HUES64 (cell line): ENCODE results near the gene MACROD1.

Experiments
- H3K27ac ChIP-seq: 2 replicates; pipeline ENCODE4 v1.7.0; 2013; ENCODE audit warnings: low read depth, low read length, inconsistent platforms
- H3K27me3 ChIP-seq: 2 replicates; pipeline ENCODE4 v1.6.1; 2013; ENCODE audit warnings: mild to moderate bottlenecking, low read length; ENCODE audit not compliant: insufficient read depth
- H3K36me3 ChIP-seq: 2 replicates; pipeline ENCODE4 v1.6.1; 2013; ENCODE audit warnings: mild to moderate bottlenecking, low read length; ENCODE audit not compliant: insufficient read depth
- H3K4me1 ChIP-seq: 2 replicates; pipeline ENCODE4 v1.6.1; 2013; ENCODE audit warnings: mild to moderate bottlenecking, low read length, moderate library complexity; ENCODE audit not compliant: insufficient read depth
- H3K4me3 ChIP-seq: 2 replicates; pipeline ENCODE4 v1.5.1; 2013; ENCODE audit warnings: mild to moderate bottlenecking, low read length, moderate library complexity
- H3K9ac ChIP-seq: 2 replicates; pipeline ENCODE4 v1.6.1; 2013; ENCODE audit warnings: mild to moderate bottlenecking, low read depth, low read length
- H3K9me3 ChIP-seq: 2 replicates; pipeline ENCODE4 v1.6.1; 2013; ENCODE audit warnings: low read depth, low read length; ENCODE audit not compliant: insufficient read depth
- WGBS: fragments of 150-250, 120-280 bp; methylation state at CpG from one replicate; pipeline ENCODE4 v1.1.7; 2013; ENCODE audit warnings: missing lambda C conversion rate; 5-methylcytosine and 5-hydroxymethylcytosine counted together

The MACROD1 gene

DNA sequence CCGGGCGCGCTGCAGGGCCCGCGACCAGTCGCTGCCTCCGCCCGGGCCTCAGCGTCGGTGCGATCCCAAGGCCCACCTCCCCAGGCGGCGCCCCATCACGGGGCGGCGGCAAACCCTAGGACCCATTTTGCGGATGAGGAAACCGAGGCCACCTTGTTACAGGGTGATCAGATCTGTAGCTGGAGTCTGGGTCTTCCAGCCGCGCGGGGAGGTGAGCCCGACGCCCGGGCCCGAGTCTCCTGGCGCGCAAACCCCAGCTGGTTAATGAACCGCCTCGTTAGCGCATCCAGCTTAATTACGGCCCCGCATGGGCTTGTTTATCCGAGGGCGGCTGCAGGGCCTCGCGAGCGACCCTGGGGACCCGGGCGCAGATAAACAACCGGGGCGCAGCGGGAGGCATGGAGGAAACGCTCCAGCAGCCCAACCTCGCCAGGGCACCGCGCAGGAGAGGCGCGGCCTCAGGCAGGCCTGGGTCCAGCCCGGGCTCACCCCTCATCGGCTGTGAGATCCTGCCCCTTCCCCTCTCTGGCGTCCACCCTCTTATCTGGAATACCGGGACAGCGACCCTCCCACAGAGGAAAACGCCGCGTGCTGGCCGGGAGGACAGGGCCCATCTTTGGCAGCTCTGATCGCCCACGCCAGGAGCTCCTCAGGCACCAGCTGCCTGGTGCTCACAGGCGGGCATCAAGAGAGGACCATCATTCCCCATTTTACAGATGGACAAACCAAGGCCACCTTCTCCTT lies 165.0 kb downstream of the MACROD1 start:
- WGBS = 57% methylated on average over 60 of the region's 60 CpGs
- Histone ChIP-seq H3K4me3 (peak overlapping the region; percentile 29), H3K27ac (no peak overlapping the region), H3K4me1 (peaks cover 7% of the 10 kb centered on the region; the same call in 1 of the 2 replicates), H3K27me3 (peaks cover 28% of the 10 kb centered on the region), H3K9ac (no peak overlapping the region; the same call in 1 of the 2 replicates), H3K36me3 (peaks cover 22% of the 10 kb centered on the region), H3K9me3 (no peaks in the 10 kb centered on the region)

DNA sequence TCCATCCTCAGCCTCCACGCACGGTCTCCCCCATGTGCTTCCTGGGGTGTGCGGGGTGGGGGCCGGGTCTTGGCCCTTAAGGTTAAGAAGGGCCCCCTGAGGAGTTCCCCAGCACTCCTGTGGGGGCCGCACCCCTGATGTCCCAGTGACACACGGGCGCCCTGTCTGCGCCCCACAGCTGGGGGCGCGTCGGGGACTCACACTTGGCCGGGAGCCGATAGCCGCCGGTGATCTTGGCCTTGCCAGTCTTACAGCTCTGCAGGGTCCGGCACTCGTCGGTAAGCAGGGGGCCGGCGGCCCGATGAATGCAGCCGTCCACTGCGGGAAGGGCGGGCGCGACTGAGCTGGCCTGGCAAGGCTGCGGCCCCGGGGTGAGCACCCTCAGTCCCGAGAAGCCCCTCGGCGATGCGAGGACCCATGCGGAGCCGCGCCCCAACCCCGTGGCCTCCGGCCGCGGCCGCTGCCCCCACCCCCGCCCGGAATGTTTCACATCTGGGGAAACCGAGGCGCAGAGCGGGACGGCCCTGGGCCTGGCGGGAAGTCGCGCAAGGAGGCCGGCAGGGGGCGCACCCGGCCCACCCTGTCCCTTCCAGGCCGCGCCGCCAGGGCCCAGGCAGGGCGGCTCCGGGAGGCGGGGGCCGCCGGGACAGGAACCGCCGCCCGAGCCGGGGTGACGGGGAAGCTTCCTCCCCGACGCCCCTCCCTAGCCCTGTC lies 165.7 kb downstream of the MACROD1 start:
- Histone ChIP-seq H3K4me1 (peaks cover 7% of the 10 kb centered on the region; the same call in 1 of the 2 replicates), H3K27ac (no peak overlapping the region), H3K36me3 (peaks cover 29% of the 10 kb centered on the region), H3K4me3 (peak overlapping the region; percentile 60), H3K27me3 (peaks cover 21% of the 10 kb centered on the region), H3K9ac (no peak overlapping the region; the same call in 1 of the 2 replicates), H3K9me3 (no peaks in the 10 kb centered on the region)
- WGBS = 1% methylated on average over 67 of the region's 67 CpGs

DNA sequence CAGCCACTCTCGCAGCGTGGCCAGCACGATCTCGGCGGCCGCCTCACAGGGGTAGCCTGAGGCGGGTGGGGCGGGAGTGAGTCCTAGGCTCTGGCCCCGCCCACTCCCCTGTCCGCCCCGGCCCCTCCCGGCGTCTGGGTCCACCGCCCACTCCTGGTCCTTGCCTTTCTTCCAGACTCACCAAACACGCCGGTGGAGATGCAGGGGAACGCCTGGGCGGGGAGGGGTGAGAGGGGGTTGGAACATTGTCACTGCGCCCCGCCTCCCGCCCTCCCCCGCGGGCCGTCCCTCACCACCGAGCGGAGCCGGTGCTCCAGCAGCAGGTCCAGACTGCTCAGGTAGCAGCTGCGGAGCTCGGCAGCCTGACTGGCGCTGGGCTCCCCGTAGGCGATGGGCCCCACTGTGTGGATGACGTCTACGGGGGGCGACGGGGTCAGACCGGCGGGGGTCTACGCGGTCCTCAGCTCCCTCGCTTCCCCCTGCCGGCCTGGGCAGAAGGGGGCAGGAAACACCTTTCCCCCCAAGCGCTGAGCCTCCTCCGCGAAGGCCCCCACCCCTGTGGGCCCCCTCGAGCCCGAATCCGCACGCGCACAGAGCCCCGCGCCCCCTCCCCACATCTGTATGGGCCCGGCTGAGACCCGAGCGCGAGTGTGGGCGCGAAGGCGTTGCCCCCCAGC lies 166.4 kb downstream of the MACROD1 start:
- Histone ChIP-seq H3K27ac (no peak overlapping the region), H3K4me3 (peak overlapping the region; percentile 60), H3K9me3 (no peaks in the 10 kb centered on the region), H3K4me1 (peaks cover 7% of the 10 kb centered on the region; the same call in 1 of the 2 replicates), H3K27me3 (peaks cover 20% of the 10 kb centered on the region), H3K36me3 (peaks cover 36% of the 10 kb centered on the region), H3K9ac (no peak overlapping the region)
- WGBS = 2% methylated on average over 57 of the region's 59 CpGs

DNA sequence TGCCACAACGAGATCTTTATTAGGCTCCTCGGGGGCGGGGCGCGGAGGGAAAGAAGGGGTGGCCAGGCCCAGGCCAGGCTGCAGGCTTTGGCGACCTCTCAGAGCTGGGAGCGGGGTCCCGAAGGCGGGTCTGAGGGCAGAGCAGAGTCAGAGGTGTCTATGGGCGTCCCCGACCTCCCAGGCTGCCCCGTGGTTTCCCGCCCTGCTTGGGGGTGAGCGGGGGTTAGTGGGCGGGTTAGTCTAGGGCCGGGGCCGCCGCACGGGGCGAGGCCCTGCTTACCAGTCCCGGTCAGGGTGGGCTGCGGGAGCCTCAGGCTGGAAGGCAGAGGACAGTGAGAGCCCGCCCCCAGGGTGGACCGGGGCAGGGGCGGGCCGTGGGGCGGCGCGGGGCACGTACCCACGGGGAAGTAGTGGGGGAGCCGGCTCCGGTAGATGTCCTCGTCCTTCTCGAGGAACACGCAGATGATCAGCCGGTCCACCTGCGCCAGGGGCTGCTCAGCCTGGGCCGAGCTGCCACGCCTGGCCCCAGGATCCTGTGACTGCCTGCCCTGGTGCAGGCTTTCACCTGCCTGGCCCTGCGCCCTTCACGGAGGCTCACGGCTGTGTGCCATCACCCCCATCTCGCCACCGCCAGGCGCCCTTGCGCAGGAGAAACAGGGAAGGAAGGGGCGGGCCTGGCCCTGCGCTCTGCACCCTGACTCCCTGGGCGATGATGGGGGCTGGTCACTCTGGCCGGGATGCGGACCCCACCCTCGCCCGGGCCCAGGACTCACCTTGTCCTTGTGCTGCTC lies 167.2 kb downstream of the MACROD1 start:
- H3K27me3 ChIP-seq = peaks cover 20% of the 10 kb centered on the region

DNA sequence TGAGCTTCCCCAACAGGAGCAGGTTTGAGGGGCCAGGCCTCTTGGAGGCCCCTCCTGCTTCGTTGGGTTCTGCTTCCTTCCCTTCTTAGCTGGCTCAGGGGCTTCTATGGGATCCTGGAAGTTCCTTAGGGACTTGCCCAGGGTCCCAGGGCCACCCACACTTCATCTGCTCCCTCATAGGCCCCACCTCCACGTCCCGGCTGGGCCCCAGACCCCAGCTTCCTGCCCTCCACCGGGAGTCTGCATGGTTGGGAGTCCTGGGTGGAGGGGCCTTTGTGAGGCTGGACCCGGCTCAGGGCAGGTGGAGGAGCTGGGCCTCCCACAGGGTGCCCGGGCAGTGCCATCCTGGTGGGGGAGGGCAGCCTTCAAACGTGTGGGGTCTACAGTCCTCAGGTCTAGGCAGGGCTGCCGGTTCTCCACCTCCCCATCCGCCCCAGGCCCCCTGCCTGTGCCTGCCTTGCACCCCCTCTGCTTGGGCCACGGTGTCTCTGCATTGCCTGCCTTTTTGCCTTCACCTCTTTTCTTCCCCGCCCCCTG lies 168.0 kb downstream of the MACROD1 start:
- Histone ChIP-seq H3K9me3 (no peaks in the 10 kb centered on the region), H3K4me1 (peaks cover 7% of the 10 kb centered on the region; the same call in 1 of the 2 replicates), H3K27ac (no peak overlapping the region), H3K4me3 (no peak overlapping the region), H3K27me3 (peaks cover 20% of the 10 kb centered on the region), H3K9ac (peak overlapping the region; percentile 8; the same call in 1 of the 2 replicates), H3K36me3 (peaks cover 48% of the 10 kb centered on the region)
- WGBS = 77% methylated on average over 11 of the region's 11 CpGs

More for the DNA sequence above, 167.2 kb downstream of the MACROD1 start:
- Histone ChIP-seq H3K4me1 (peaks cover 7% of the 10 kb centered on the region; the same call in 1 of the 2 replicates), H3K27ac (peak overlapping the region; percentile 40; the same call in 1 of the 2 replicates), H3K9me3 (no peaks in the 10 kb centered on the region), H3K9ac (peak overlapping the region; percentile 8; the same call in 1 of the 2 replicates), H3K36me3 (peaks cover 42% of the 10 kb centered on the region), H3K4me3 (peak overlapping the region; percentile 60)
- WGBS = 24% methylated on average over 54 of the region's 54 CpGs

DNA sequence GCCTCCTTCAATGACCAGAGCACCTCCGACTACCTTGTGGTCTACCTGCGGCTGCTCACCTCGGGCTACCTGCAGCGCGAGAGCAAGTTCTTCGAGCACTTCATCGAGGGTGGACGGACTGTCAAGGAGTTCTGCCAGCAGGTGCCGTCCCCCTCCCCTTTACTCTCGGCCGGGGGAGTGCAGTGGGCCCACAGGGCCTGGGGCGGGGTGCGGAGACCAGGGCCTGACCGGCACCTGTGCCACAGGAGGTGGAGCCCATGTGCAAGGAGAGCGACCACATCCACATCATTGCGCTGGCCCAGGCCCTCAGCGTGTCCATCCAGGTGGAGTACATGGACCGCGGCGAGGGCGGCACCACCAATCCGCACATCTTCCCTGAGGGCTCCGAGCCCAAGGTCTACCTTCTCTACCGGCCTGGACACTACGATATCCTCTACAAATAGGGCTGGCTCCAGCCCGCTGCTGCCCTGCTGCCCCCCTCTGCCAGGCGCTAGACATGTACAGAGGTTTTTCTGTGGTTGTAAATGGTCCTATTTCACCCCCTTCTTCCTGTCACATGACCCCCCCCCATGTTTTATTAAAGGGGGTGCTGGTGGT lies 168.7 kb downstream of the MACROD1 start:
- 96% methylated on average over 26 of the region's 27 CpGs for WGBS
- Histone ChIP-seq H3K27me3 (peaks cover 20% of the 10 kb centered on the region), H3K4me1 (peaks cover 7% of the 10 kb centered on the region; the same call in 1 of the 2 replicates), H3K9ac (no peak overlapping the region), H3K36me3 (peaks cover 48% of the 10 kb centered on the region), H3K9me3 (no peaks in the 10 kb centered on the region), H3K4me3 (no peak overlapping the region), H3K27ac (no peak overlapping the region)

DNA sequence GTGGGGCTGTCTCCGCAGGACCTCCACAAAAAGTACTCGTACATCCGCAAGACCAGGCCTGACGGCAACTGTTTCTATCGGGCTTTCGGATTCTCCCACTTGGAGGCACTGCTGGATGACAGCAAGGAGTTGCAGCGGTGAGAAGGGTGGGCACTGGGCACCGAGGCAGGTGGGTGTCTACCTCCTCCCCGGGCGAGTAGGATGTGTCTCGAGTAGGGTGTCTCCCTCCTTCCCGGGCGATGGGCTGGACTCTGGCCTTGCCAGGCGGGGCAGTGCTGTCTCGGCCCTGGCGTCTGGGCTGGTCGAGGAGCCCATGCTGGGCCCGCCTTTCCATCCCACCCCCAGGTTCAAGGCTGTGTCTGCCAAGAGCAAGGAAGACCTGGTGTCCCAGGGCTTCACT lies 169.4 kb downstream of the MACROD1 start:
- WGBS = 94% methylated on average over 18 of the region's 18 CpGs

DNA sequence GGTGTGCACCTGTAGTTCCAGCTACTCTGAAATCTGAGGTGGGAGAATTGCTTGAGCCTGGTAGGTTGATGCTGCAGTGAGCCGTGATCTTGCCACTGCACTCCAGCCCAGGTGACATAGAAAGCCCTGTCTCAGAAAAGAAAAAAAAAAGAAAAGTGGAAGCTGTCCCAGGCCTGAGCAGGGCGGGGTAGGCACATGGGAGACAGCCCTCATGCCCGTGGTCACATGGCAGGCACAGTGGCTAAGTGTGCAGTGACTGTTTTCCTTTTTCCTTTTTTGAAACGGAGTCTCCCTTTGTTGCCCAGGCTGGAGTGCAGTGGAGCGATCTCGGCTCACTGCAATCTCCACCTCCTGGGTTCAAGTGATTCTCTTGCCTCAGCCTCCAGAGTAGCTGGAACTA lies 171.9 kb downstream of the MACROD1 start:
- Histone ChIP-seq H3K4me1 (peaks cover 7% of the 10 kb centered on the region; the same call in 1 of the 2 replicates), H3K9ac (no peak overlapping the region), H3K36me3 (peaks cover 72% of the 10 kb centered on the region), H3K9me3 (no peaks in the 10 kb centered on the region), H3K4me3 (no peak overlapping the region), H3K27me3 (no peaks in the 10 kb centered on the region), H3K27ac (no peak overlapping the region)
- 93% methylated on average over 6 of the region's 6 CpGs for WGBS

More for the DNA sequence above, 169.4 kb downstream of the MACROD1 start:
- Histone ChIP-seq H3K36me3 (peaks cover 49% of the 10 kb centered on the region), H3K27ac (no peak overlapping the region), H3K4me1 (peaks cover 7% of the 10 kb centered on the region; the same call in 1 of the 2 replicates), H3K9me3 (no peaks in the 10 kb centered on the region), H3K9ac (no peak overlapping the region), H3K4me3 (no peak overlapping the region), H3K27me3 (peaks cover 16% of the 10 kb centered on the region)

DNA sequence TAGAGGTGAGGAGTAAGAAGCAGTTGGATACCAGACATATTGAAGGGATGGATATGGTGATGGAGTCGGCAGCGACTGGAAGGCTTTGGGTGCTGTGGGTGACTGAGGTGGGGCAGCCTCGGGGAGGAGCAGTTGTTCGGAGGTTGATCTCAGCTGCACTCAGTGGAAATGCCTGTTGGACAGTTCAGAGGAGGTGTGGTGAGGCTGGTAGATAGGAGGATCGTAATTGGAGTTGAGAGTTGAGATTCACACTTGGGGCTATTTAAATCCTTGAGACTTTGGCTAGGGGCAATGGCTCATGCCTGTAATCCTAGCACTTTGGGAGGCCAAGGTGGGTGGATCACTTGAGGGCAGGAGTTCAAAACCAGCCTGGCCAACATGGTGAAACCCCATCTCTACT lies 172.8 kb downstream of the MACROD1 start:
- H3K27me3 ChIP-seq = no peaks in the 10 kb centered on the region
- H3K9ac ChIP-seq = no peak overlapping the region
- H3K9me3 ChIP-seq = no peaks in the 10 kb centered on the region
- H3K27ac ChIP-seq = no peak overlapping the region
- WGBS = 94% methylated on average over 5 of the region's 5 CpGs
- peaks cover 2% of the 10 kb centered on the region; the same call in 1 of the 2 replicates for H3K4me1 ChIP-seq
- H3K36me3 ChIP-seq = peaks cover 81% of the 10 kb centered on the region
- no peak overlapping the region for H3K4me3 ChIP-seq

DNA sequence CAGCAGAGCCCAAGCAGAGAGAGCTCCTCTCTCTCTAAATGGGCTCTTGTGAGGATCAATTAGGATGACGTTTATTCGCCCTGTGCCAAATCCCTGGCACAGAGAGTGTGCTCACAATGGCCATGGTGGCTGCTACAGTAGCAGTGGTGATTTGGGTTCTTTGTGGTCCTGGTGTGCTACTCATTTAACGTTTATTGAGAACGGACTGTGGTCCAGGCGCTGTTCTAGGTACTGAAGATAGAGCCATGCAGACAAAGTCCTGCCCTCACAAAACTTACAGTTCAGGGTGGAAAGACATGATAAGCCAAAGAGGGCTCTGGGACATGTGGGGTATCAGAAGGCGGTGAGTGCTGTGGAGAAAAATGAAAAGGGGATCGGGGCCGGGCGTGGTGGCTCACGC lies 174.4 kb downstream of the MACROD1 start:
- peaks cover 68% of the 10 kb centered on the region for H3K36me3 ChIP-seq
- WGBS = 94% methylated on average over 10 of the region's 10 CpGs
- no peak overlapping the region for H3K4me3 ChIP-seq
- no peaks in the 10 kb centered on the region for H3K9me3 ChIP-seq
- H3K27me3 ChIP-seq = no peaks in the 10 kb centered on the region
- no peaks in the 10 kb centered on the region for H3K4me1 ChIP-seq
- no peak overlapping the region for H3K9ac ChIP-seq
- H3K27ac ChIP-seq = no peak overlapping the region
